ENCODE data around the gene GREM1.

DNA sequence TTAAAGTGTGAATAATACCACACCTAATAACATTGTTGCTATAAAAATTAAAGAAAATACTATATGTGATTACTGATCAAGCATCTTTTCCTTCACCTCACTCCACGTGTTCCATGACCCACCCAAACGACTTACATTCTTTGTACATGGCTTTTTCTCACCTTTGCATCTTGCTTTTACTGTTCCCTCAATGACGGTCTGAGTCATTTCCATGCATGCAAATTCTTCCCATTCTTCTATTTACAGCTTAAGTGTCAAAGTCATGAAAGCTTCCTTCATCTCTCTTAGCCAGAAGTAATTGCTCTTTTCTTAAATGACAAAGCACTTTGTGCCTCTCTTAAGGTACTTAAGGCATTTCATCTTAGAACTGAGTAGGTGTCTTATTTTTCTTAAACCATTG, 64.0 kb downstream of the GREM1 start:
- no peak for TF ChIP-seq CTCF (conservative IDR thresholded peaks at IDR 0.05; ENCODE audit: low read depth in 2 of 2)
- TF ChIP-seq POLR2AphosphoS5 (IDR thresholded peaks at IDR 0.05; ENCODE audit: low read depth): no peak
- TF ChIP-seq CREB1 (CRISPR knock-in tag; IDR thresholded peaks at IDR 0.05; ENCODE audit: low read depth): no peak
- TF ChIP-seq REST (IDR thresholded peaks at IDR 0.05; ENCODE audit: unreplicated experiment): no peak
- TF ChIP-seq EZH2 (IDR thresholded peaks at IDR 0.05; ENCODE audit: low read depth, unreplicated experiment): no peak
- TF ChIP-seq EZH2phosphoT487 (IDR thresholded peaks at IDR 0.05; ENCODE audit: unreplicated experiment): no peak

All from GM23338 (cell line).